GM19099 (cell line): Measurements from ENCODE around the gene ERICH4.

Experiments used
- POLR2A ChIP-seq: IDR thresholded peaks from 3 replicates; pipeline ENCODE4 v1.6.1; 2011; ENCODE audit warnings: low read depth; ENCODE audit not compliant: insufficient read length; ENCODE audit errors: extremely low read depth

Gene ERICH4

DNA sequence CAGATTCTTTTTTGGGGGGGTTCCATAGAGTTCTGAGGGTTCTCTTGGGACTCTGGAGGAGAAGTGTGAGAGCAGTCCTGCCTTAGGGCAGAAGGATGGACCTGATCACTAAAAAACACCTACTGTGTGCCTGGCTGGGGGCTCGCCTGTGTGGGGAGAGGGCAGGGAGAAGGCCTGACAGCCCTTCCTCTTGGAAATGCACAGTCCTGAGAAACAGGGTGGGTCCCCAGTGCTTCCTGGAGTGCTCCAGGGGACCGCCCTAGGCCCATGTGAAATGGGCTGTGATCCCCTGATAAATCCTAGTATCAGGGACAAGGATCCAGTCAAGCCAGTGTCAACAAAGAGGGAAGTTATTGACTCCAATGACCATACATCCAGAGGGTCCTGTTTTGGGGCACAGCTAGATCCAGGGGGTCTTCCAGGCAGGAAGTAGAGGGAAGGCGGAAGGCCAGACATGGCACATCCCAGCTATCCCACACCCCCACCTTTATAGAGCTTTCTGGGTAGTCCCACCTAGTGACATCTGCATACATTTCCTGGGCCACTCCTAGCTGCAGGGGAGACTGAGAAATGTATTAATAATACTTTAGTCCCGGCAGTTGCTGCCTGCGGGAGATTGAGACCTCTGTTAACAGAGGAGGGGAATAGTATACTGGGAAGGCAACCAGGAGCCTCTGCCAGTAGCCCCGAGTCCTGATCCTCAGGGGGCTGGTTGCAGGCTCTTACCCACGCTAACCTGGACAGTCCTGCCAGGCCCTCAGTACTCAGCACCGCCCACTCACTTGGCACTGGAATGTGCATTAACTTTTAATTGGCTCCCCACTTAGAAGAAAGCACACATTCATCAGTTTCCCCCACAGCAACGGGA lies 31.6 kb upstream of the ERICH4 start:
- no peak for TF ChIP-seq POLR2A

DNA sequence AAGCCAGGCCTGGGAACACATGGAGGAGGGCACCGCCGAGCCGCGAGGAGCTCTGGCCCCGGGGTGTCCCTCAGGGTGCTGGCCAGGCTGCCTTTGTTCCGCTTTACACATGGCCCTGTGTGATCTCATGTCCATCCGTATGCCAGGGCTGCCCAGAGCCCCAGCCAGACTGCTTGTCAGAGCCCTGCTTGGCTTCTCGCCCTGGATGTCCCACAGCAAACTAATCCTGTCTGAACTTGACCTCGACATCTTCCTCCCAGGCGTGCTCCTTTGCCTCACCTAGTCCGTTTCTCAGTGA lies 31.0 kb upstream of the ERICH4 start:
- no peak for TF ChIP-seq POLR2A

DNA sequence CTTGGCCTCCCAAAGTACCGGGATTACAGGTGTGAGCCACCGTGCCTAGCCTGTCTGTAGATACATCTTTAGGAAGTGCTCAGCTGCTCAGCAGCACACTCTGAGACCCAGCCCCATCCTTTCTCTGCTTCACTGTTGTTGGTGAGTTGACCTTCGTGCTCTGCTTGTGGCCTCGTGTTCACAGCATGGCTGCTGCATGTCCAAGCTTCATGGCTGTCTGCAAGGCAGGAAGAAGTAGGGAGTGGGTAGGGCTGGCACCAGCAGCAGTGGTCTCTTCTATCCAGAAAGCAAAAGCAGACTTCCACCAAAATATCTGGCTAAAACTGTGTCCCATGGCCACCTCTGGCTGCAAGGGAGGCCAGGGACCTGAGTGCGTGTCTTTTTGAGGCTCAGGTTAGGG lies 30.0 kb upstream of the ERICH4 start:
- no peak for TF ChIP-seq POLR2A

DNA sequence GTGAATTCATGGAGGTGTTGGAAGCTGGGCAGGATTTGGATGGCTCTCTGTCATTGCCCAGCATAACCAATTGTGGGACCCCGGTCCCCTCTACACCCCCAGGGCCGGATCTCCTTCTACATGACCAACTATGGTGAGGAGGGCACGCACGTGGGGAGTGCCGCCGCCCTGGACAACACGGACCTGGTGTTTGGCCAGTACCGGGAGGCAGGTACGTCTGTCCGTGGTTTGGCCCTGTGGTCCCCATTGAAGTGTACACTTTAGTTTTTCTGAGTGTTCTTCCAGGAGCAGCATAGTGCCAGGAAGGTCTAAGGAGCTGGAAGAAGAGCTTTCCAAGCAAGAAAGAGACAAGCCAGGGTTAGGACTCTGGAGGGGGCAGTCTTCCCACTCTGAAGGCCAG lies 29.0 kb upstream of the ERICH4 start:
- no peak for TF ChIP-seq POLR2A

DNA sequence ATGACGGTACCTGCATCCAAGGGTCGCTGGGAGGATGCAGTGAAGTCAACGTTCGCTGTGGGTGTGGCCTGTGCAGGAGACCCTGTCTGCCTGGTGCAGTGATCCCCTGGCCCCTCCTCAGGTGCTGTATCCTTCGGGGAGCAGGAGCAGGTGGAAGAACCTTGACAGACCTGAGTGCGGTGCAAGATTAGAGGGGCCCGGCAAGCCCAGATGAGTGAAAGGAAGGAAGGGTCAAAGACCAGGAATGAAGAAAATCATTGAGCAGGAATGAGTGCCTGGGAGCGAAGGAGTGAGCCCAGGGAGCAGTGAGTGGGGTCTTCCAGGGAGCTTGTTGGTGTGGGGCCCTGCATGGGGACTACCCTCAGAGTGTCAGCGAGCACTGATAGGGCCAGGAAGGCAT lies 28.5 kb upstream of the ERICH4 start:
- no peak for TF ChIP-seq POLR2A

DNA sequence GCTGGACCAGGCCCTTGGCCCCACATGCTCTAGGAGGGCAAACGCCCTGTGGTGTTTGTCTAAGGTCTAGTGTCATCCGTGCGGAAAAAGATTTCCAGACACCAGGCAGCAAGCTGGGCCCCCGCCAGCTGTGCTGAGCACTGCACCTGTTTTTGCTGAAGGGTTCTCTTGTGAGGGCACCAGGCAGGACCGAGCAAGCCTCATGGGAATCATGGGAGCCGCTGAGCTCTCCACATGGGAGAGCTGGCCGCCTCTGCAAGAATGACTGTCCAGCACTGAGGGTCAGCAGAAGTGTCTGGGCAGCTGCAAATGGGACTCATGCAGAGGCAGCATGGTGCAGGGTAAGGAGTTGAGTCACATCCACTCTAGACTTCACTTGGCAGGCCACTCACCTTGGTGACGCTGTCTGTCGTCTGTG lies 27.8 kb upstream of the ERICH4 start:
- TF ChIP-seq POLR2A, result no peak

DNA sequence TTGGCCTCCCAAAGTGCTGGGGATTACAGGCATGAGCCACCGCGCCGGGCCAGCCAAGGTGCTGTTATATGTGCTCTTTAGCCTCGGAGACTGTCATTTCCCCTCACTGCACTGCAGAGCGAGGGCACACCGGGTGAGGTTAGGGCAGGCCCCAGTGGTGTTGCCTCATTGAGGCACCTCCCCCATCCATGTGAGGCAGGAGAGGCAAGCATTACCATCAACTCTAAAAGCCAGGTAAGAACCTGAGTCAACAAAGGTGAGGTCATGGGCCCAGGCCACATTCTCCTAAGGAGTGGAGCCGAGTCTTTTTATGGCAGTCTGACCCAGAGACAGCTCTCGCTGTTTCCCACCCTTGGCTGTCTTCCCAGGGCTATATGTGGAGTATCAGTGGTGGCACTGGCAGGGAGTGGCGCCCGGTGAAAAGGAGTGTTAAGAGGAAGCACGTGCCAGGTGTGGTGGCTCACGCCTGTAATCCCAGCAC lies 26.7 kb upstream of the ERICH4 start:
- no peak for TF ChIP-seq POLR2A

DNA sequence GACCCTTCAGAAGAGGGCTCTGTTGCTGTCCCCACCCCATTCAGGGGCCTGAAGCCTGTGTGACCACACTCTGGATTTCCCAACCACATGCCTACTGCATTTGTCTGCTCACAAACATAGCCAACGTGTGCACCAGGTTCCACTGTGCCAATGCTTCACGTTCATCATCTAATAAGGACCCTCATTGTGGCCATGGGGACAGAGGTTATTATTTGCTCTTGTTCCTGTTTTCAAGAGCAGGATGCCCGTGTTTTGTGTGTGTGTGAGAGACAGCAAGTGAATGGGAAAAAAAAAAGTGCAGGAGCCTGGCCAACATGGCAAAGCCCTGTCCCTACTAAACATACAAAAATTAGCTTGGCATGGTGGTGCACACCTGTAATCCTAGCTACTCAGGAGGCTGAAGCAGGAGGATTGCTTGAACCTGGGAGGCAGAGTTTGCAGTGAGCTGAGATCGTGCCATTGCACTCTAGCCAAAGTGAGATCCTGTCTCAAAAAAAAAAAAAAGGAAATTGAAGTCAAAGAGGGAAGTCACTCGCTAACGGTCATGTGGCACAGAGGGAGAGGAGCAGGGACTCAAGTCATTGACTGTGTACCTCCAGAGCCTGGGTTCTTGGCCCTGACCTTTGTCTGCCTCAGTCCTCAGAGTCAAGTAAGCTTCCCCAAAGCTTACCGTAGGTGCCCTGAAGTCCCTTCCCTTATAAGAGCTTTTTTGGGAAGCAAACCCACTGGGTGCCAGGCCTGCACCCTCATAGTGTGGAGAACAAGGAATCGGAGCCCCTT lies 22.7 kb upstream of the ERICH4 start:
- no peak for TF ChIP-seq POLR2A

DNA sequence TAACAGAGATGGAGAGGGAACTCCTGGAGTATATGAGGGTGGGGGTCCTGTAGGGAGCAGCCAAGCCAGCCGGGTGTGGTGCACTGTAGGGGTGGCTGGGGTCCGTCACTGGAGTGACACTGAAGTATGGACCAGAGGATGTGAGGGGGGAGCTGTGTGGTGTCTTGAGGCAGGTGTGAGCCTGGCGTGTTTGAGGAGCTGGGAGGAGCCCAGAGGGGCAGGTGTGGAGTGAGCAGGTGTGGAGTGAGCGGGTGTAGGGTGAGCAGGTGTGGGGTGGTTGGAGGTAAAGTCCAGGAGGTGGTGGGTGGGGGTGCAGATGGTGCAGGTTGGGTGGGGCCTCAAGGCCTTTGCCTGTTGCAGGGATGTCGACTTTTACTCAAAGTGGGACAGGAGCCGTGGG lies 21.6 kb upstream of the ERICH4 start:
- no peak for TF ChIP-seq POLR2A

DNA sequence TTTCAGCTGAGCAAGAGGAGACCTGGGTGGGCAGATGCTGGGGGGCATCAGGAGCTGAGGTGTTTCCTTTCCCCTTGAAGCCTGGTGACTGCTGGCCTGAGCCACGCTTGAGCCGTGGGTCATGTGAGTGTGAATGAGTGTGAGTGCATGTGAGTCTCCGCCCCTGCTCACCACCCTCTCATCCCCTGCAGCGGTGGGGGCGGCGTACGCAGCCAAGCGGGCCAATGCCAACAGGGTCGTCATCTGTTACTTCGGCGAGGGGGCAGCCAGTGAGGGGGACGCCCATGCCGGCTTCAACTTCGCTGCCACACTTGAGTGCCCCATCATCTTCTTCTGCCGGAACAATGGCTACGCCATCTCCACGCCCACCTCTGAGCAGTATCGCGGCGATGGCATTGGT lies 21.0 kb upstream of the ERICH4 start:
- TF ChIP-seq POLR2A, result no peak

DNA sequence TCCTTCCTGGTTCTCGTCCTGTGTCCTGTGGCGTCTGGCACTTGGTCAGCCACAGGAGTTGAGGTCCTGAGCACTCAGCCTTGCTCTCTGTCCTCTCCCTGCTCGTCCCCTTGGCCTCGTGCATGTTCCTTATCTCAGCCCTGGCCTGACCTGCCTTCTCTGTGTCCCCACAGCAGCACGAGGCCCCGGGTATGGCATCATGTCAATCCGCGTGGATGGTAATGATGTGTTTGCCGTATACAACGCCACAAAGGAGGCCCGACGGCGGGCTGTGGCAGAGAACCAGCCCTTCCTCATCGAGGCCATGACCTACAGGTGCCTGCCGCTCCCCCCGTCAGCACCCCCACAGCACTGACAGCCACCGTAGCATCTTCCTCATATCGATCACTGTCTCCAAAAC lies 20.5 kb upstream of the ERICH4 start:
- TF ChIP-seq POLR2A, result no peak

DNA sequence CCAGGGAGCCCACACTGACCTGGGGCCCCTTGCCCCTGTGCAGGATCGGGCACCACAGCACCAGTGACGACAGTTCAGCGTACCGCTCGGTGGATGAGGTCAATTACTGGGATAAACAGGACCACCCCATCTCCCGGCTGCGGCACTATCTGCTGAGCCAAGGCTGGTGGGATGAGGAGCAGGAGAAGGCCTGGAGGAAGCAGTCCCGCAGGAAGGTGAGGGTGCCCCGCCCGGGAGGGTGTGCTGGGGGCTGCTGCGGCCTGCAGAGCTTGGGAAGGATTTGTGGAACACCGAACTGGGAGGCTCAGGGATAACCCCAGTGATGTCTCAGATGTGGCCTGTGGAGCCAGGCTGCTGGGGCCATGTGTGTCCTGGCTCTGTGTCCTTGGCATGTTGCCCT lies 20.0 kb upstream of the ERICH4 start:
- TF ChIP-seq POLR2A, result no peak

DNA sequence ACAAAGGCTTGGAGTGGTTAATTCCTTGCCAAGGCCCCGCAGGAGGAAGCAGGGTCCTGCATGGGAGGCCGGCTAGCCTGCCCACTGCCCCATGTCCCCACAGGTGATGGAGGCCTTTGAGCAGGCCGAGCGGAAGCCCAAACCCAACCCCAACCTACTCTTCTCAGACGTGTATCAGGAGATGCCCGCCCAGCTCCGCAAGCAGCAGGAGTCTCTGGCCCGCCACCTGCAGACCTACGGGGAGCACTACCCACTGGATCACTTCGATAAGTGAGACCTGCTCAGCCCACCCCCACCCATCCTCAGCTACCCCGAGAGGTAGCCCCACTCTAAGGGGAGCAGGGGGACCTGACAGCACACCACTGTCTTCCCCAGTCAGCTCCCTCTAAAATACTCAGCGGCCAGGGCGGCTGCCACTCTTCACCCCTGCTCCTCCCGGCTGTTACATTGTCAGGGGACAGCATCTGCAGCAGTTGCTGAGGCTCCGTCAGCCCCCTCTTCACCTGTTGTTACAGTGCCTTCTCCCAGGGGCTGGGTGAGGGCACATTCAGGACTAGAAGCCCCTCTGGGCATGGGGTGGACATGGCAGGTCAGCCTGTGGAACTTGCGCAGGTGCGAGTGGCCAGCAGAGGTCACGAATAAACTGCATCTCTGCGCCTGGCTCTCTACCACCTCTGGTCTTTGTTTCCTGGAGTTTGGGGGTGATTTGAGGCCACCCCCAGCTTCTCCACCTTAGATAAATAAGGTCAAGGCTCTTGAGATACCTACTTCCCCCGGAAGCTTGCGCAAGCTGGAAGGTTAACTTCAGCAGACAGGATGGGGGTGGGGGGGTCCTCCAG lies 18.4 kb upstream of the ERICH4 start:
- no peak for TF ChIP-seq POLR2A

DNA sequence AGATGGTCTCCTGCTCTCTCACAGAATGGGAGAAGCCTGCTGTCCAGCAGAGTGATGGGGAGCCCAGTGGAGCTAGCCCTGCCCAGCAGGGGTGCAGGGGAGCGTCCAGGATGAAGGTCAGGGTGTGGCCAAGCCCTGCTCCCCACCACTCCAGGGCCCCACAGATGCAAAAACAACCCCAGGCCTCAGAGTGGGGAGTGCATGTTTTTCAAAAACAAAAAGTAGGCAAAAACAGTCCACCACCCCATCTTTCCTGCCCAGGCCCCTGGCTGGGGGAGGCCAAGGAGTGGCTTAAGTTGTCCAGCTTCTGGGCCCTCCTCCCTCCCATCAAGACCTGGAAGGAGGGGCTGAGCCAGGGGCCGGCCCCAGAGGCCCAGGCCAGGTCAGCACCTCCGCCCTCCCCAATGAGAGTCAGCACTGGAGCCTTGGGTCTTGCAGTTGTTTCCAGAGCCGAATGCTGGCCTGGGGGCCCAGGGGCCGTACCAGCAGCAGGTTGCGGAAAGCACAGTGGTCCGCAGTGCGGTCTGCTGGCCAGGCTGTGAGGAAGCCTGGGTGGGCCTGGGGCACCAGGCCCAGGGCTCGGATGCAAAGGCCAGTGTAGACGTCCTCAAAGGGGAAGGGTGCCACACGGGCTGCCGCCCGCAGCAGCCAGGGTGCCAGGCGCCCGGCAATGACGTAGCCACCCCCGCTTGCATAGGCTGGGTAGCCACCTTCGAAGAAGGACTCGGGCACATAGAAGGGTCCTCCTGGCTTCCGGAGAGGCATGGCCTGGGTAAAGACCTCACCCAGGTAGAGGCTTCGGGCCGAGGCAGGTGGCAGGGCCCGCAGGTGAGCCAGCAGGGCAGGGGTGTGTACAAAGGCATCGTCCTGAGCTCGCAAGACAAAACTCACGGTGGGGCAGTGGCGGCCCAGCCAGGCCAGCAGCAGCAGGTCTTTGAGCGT lies 17.5 kb upstream of the ERICH4 start:
- no peak for TF ChIP-seq POLR2A
